ENCODE results near the gene SSH3.
A peak's percentile ranks its signal among the peaks of the same experiment; 100 is the strongest.

Gene SSH3

GRCh38 chr11:67351275-67352005 is 48.1 kb downstream of the SSH3 start:
- peak; percentile 71 for DNase-seq

GRCh38 chr11:67352546-67353316 is 49.4 kb downstream of the SSH3 start:
- no peak for DNase-seq

GRCh38 chr11:67353317-67354074 is 50.2 kb downstream of the SSH3 start, which contains the start of gene POLD4:
Gene POLD4, minus strand, starts transcription at chr11:67353546. Its CDS starts 147 bp downstream, at chr11:67353399.
- peak; percentile 96 for DNase-seq

GRCh38 chr11:67354075-67355022 is 51.0 kb downstream of the SSH3 start:
- DNase-seq: peak; percentile 91

GRCh38 chr11:67355023-67355793 is 51.9 kb downstream of the SSH3 start:
- DNase-seq: no peak

- no peak for DNase-seq
These were observed 52.6 kb downstream of the SSH3 start for GRCh38 chr11:67355794-67356386.

- no peak for DNase-seq
These were observed 53.1 kb downstream of the SSH3 start for GRCh38 chr11:67356387-67356863.

GRCh38 chr11:67356864-67357561 is 53.7 kb downstream of the SSH3 start:
- DNase-seq: peak; percentile 76

GRCh38 chr11:67357831-67358670 is 54.7 kb downstream of the SSH3 start:
- no peak for DNase-seq
